Gastroesophageal sphincter (tissue), 4 donors: ENCODE measurements around the gene ZBTB42. TPM values are rescaled to one million over a fixed set of nuclear protein-coding genes. Genes with fewer than 3 reads are reported as not detected.

ENCODE experiments used
- ATAC-seq: fragments of 150-250 bp; one replicate; pipeline ENCODE4 v1.9.1; 2016; ENCODE audit warnings: mild to moderate bottlenecking, moderate library complexity
- H3K27ac ChIP-seq, 4 donors: fragments of 200-600 bp; sonication (generic) in 3 of 4; 1 replicate in 3 of 4; 2 replicates in 1 of 4; pipeline ENCODE4 v1.5.1; 2016 to 2019
- H3K27me3 ChIP-seq: fragments of 200-600 bp; sonication (generic); one replicate; pipeline ENCODE4 v1.5.1; 2019
- H3K36me3 ChIP-seq, 2 donors: fragments of 200-600 bp; sonication (generic); one replicate each; pipeline ENCODE4 v1.5.1; 2019; ENCODE audit warnings: control low read depth in 1 of 2
- H3K4me1 ChIP-seq, 3 donors: fragments of 200-600 bp; sonication (generic); 1 replicate in 2 of 3; 2 replicates in 1 of 3; pipeline ENCODE4 v1.5.1; 2016 to 2019; ENCODE audit warnings: control low read depth in 2 of 3
- H3K4me3 ChIP-seq, 2 donors: fragments of 200-600 bp; sonication (generic); one replicate each; pipeline ENCODE4 v1.5.1; 2019; ENCODE audit warnings: mild to moderate bottlenecking in 1 of 2, moderate library complexity in 1 of 2
- H3K9me3 ChIP-seq, 3 donors: fragments of 200-600 bp; sonication (generic); one replicate each; pipeline ENCODE4 v1.5.1; 2017 to 2019; ENCODE audit warnings: control low read depth in 2 of 3
- EP300 ChIP-seq: sonication (generic); formaldehyde crosslinking; IDR thresholded peaks from one replicate; pipeline ENCODE4 v1.6.1; 2017; ENCODE audit warnings: antibody characterized with exemption, mild to moderate bottlenecking
- POLR2A ChIP-seq, 2 donors: fragments of 450-650 bp; IDR thresholded peaks; one replicate each; pipeline ENCODE4 v1.6.1; 2017; ENCODE audit warnings: antibody characterized with exemption in 2 of 2, mild to moderate bottlenecking in 2 of 2, moderate library complexity in 1 of 2
- POLR2AphosphoS5 ChIP-seq: sonication (generic); formaldehyde crosslinking; IDR thresholded peaks from one replicate; pipeline ENCODE4 v1.6.1; 2017; ENCODE audit warnings: antibody characterized with exemption
- WGBS, 2 donors: methylation state at CpG; one replicate each; pipeline ENCODE4 v1.1.5; 2018; ENCODE audit warnings: low coverage in 1 of 2; 5-methylcytosine and 5-hydroxymethylcytosine counted together
- total RNA-seq, 4 donors: library from RNA; depleted of rRNA; stranded (reverse); fragments of >200 nt; gene quantifications; one replicate each; pipeline ENCODE4 v1.1.0, GENCODE V29; 2016
- TF ChIP-seq, protein P1 (sequence below), 4 experiments: fragments of 200-600 bp in 2 of 4; fragments of 450-650 bp in 2 of 4; sonication (generic) in 1 of 4; IDR thresholded peaks; one replicate each; pipeline ENCODE4 v1.5.1; 2017 to 2019; ENCODE audit warnings: antibody characterized with exemption in 4 of 4, mild to moderate bottlenecking in 2 of 4, moderate library complexity in 2 of 4

Gene ZBTB42
- total RNA-seq, 4 donors from 2014 or later, result 2.0 to 4.8 (median 3.2) TPM

DNA sequence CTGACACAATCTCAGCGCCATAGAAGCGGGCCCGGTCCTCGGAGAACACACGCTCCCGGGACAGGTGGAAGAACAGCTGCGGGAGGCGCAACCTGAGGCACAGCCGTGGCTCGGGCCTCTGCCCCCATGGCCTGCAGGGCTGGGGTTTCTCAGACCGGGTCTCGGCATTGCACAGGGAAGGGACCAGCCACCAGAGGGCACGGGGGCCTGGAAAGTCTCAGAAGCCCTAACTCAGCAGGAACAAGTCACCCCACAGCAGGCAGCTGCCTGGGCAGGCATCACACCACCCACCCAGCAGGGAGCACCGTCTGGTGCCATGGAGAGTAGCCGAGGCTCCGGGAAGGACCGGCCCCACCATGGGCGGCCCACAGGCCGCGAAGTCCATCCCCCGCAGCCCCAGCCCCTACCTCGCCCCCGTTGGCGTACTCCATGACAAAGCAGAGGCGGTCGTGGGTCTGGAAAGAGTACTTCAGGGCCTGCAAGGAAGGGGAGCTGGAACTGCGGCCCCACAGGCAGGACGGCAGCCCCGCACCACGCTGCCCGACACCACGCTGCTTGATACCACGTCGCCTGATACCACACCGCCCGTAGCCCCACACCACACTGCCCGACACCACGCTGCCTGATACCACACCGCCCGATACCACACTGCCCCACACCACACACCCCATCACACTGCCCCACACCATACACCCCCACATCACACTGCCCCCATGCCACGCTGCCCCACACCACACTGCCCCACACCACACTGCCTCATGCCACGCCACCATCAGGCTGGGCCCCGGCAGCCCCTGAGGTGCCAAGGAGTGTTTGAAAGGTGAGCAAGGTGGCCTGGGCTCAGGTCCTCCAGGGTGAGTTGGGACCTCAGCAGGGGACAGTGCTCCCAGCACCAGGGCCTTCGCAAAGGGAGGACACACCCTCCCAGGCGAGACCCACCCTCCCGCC is 27.1 kb upstream of the ZBTB42 start:
- no peaks in the 10 kb centered on the region for H3K9me3 ChIP-seq
- H3K4me3 ChIP-seq, result no peak overlapping the region
- no peak overlapping the region for H3K27ac ChIP-seq
- H3K27me3 ChIP-seq, result no peaks in the 10 kb centered on the region
- TF ChIP-seq EP300, result no peak
- TF ChIP-seq POLR2A (IDR thresholded peaks at IDR 0.05), result no peak
- no peak for TF ChIP-seq POLR2AphosphoS5
- TF ChIP-seq, protein P1, sequence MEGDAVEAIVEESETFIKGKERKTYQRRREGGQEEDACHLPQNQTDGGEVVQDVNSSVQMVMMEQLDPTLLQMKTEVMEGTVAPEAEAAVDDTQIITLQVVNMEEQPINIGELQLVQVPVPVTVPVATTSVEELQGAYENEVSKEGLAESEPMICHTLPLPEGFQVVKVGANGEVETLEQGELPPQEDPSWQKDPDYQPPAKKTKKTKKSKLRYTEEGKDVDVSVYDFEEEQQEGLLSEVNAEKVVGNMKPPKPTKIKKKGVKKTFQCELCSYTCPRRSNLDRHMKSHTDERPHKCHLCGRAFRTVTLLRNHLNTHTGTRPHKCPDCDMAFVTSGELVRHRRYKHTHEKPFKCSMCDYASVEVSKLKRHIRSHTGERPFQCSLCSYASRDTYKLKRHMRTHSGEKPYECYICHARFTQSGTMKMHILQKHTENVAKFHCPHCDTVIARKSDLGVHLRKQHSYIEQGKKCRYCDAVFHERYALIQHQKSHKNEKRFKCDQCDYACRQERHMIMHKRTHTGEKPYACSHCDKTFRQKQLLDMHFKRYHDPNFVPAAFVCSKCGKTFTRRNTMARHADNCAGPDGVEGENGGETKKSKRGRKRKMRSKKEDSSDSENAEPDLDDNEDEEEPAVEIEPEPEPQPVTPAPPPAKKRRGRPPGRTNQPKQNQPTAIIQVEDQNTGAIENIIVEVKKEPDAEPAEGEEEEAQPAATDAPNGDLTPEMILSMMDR (IDR thresholded peaks at IDR 0.05), result no peak
- H3K36me3 ChIP-seq, result peaks cover 0 to 89% of the 10 kb centered on the region in 2 donors
- ATAC-seq, result no peak
- H3K4me1 ChIP-seq, result peaks cover 0 to 6% (median 3%) of the 10 kb centered on the region in 3 donors
- 95% methylated on average over 4 to 7 of the region's 46 CpGs for WGBS, 2 donors

- no CpG with 5 or more reads among the region's 20 CpGs for WGBS, 2 donors
- TF ChIP-seq, protein P1 (IDR thresholded peaks at IDR 0.05), result no peak
- TF ChIP-seq POLR2AphosphoS5, result no peak
- TF ChIP-seq EP300, result no peak
- no peak for TF ChIP-seq POLR2A (IDR thresholded peaks at IDR 0.05)
- Histone ChIP-seq H3K4me3 (no peak overlapping the region), H3K4me1 (no peaks in the 10 kb centered on the region), H3K9me3 (no peaks in the 10 kb centered on the region), H3K36me3 (peaks cover 0 to 96% of the 10 kb centered on the region in 2 donors), H3K27ac (no peak overlapping the region), H3K27me3 (no peaks in the 10 kb centered on the region)
- no peak for ATAC-seq
Measured at GRCh38 chr14:104774453-104775072, 26.3 kb upstream of the ZBTB42 start.

- ATAC-seq, result no peak
- 100% methylated on average over 1 of the region's 13 CpGs; no CpG with 5 or more reads in 1 of the 2 donors for WGBS, 2 donors
- TF ChIP-seq POLR2AphosphoS5 (no peak), POLR2A (IDR thresholded peaks at IDR 0.05) (no peak), EP300 (no peak)
- TF ChIP-seq, protein P1 (IDR thresholded peaks at IDR 0.05), result no peak
- Histone ChIP-seq H3K4me3 (no peak overlapping the region), H3K9me3 (no peaks in the 10 kb centered on the region), H3K36me3 (peaks cover 0 to 96% of the 10 kb centered on the region in 2 donors), H3K27ac (no peak overlapping the region), H3K4me1 (no peaks in the 10 kb centered on the region), H3K27me3 (no peaks in the 10 kb centered on the region)
Measured at GRCh38 chr14:104775073-104775489, 25.8 kb upstream of the ZBTB42 start.

GRCh38 chr14:104776481-104776880 is 24.4 kb upstream of the ZBTB42 start:
- Histone ChIP-seq H3K27me3 (no peaks in the 10 kb centered on the region), H3K4me1 (peaks cover 0 to 11% (median 0%) of the 10 kb centered on the region in 3 donors), H3K27ac (no peak overlapping the region), H3K36me3 (peaks cover 0 to 91% of the 10 kb centered on the region in 2 donors), H3K9me3 (no peaks in the 10 kb centered on the region), H3K4me3 (no peak overlapping the region)
- 92% methylated on average over 2 of the region's 15 CpGs; no CpG with 5 or more reads in 1 of the 2 donors for WGBS, 2 donors
- ATAC-seq, result no peak
- TF ChIP-seq EP300 (no peak), POLR2AphosphoS5 (no peak)
- TF ChIP-seq, protein P1 (IDR thresholded peaks at IDR 0.05), result no peak
